Ureter (tissue), 1 donor: ENCODE results near the gene RSPO1. TPM values are rescaled to one million over a fixed set of nuclear protein-coding genes. Genes with fewer than 3 reads are reported as not detected.
A peak's percentile ranks its signal among the peaks of the same experiment; 100 is the strongest.
"Not testable (repeated sequence)": the region's sequence is repeated elsewhere in the genome, so short reads cannot be mapped to it uniquely, and the experiment has no call there.

Experiments used
- DNase-seq: peaks from one replicate; pipeline ENCODE4 v3.0.0-alpha.2; 2020; ENCODE audit warnings: low spot score
- total RNA-seq: library from RNA; stranded (reverse); gene quantifications from one replicate; pipeline ENCODE4 v1.2.4, GENCODE V29; 2023
- donor health status: DM: yes; HTN: yes; CAD: no.

RSPO1 gene
- total RNA-seq, 1 donor from 2014 or later: 1.3 TPM

DNA sequence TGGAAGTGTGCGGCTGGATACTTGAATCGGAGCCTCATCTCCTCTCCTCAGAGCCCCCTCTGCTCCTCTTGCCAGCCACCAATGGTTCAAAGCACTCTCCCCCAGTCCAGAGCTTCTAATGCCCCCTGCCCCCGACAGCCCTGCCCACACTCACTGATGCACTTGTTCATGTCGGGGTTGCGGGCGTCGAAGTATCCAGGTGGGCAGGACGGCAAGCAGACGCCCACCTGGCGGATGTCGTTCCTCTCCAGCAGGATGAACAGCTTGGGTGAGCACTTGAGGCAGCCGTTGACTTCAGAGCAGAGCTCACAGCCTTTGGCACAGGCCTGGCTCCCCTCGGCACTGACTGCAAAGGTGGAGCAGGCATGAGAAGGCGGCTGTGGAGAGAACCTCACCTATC lies 18.4 kb downstream of the RSPO1 start:
- no peak for DNase-seq

DNA sequence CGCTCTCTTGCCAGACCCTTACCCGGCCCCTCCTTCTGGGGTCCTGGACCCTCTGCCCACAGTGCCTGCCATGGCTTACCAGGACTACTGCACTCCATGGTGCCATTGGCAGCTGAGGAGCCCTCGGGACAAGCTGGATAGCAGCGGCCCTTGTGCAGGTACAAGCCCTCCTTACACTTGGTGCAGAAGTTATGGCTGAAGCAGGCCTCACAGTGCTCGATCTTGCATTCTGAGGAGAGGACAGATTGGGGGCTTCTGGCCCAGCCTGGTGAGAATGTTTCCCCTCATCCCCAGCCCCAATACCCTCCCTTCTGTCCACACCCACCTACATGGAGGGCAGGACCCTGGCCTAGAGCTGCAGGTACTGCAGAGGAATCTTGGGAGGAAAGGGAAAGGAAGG lies 20.6 kb downstream of the RSPO1 start:
- DNase-seq: no peak

DNA sequence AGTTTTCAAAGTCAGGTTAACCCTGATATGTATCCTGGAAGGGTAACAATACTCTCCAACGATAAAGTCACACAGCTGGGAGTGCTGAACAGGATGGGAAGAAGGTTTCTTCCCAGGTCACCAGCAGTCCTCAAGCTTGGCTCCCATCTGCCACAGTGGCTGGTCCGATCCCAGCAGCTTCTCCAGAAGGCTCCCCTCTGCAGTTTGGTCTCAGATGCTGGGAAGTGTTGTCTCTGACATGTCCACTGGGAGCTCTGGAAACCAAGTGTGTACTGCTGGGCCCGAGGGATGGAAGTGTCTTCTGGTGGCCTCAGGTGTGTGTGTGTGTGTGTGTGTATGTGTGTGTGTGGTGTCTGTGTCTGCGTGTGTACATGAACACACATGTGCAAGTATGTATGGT lies 22.5 kb downstream of the RSPO1 start:
- no peak for DNase-seq

DNA sequence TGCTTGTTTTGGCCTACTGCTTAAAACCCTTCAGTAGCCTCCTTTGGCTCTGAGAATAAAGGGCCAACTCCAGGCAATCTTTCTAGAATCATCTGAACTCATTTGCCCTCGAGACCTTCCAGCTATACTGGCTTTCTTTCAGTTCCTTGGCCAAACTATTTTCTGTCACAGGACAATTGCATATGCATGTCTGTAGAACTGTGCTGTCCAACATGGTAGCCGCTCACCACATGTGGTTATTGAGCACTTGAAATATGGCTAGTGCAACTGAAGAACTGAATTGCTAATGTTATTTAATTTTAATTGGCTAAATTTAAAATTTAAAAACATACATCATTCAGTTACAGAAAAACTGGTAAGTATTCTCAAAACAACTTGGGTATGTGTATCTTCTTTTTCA lies 24.7 kb downstream of the RSPO1 start:
- DNase-seq: no peak

DNA sequence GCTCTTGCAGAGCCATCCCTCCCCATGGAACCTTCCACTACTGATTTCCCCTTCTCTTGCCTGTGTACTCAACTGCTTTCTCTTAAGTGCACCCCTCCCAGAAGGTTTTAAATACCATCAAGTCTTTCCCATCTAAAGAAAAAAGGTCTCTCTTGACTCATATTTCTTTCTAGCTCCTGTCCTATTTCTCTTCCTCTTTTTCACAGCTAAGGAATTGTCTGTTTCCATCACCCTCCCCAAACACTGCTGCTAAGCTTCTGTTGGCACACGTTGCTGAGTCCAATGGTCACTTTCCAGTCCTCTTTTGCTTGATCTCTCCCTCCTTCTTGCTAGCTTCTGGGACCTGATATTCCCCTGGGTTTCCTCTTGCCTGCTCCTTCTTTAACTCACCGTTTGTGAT lies 25.7 kb downstream of the RSPO1 start:
- DNase-seq: no peak

DNA sequence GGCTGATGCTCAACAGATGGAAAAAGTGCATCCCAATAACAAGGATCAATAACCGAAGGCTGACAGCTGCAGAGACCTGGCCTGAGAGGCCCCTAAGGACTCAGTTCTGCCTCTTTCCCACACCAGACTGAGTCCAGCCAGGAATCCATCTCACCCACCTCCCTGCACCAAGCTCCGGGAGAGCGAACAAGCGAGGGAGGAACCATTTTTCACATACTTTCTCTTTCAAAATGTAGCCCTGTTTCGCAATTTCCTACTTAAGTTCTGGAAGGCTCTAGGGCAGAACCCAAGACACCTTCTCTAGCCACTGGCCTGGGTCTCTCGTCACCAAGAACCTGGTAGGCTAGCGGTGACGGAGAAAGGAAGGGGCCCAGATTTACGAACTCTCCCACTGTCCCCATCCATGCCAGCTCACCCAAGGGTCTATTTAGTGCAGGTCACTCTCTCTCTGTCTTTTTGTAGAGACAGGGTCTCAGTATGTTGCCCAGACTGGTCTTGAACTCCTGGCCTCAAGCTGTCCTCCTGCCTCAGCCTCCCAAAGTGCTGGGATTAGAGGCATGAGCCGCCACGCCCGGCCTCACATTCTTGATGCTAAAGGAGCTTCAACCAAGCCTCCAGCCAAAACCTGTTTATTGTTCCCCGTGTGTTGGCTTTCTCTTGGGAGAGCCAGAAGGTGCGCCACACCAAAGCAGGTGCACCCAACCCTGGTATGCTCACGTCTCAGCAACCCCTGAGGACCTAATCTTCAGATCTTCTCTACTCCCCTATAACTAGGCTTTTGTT lies 28.0 kb downstream of the RSPO1 start:
- no peak for DNase-seq

DNA sequence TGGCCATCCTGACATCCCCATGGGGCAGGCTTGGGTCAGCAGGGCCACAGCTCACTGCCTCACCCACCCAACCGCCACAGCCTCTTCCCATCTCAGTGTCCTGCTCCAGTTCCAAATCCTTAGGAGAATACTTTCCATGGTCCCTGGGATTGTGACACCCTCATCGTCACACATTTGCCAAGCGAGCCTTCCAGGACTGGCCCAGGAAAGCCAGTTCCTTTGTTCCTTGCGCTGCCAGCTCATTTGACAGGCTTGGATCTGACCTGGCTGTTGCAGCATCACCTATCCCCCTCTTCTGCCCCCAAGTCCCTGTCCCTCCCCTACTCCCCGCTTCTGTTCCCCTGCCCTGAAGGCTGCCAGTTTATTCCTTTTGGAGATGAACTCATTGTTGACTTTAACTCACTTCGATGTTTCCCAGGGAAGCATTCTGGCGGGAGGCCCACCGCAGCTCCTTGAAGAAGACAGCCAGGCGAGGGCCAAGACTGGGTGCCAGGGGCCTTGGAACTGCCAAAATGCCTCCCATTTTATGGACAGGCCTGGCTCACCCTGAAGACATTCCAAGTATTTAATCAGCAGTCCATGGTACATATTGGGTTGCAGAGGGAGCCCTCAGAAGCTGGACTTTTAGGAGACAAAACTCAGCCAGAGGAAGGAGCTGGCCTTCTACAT lies 28.8 kb downstream of the RSPO1 start:
- peak; percentile 56 for DNase-seq

DNA sequence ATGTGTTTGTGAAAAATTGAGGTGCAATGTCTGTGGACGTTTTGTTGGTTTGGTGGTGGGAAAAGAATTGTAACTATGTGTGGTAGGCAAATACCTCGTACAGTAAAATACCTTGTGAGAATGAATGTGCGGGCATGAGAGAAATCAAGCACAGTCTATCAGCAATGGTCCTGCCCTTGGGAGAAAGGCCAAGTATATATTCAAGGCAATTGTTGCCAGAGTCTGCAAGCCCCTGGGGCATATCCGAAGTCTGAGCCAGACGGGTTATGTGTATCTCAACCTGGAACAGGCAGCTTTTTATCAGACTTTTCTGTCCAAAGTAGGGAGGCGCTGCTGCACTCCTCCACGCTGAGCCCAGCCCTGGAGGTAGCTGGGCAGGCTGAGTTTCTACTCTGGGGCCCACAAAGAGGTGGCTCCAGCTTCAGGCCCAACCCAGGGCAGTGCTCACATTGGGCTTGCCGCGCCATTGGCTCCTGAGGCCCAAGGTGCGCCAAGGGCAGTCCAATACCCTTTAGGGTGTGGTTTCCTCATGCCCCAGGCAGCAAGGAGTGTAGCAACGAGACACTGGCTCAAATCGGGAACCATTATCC lies 29.5 kb downstream of the RSPO1 start:
- DNase-seq: no peak

DNA sequence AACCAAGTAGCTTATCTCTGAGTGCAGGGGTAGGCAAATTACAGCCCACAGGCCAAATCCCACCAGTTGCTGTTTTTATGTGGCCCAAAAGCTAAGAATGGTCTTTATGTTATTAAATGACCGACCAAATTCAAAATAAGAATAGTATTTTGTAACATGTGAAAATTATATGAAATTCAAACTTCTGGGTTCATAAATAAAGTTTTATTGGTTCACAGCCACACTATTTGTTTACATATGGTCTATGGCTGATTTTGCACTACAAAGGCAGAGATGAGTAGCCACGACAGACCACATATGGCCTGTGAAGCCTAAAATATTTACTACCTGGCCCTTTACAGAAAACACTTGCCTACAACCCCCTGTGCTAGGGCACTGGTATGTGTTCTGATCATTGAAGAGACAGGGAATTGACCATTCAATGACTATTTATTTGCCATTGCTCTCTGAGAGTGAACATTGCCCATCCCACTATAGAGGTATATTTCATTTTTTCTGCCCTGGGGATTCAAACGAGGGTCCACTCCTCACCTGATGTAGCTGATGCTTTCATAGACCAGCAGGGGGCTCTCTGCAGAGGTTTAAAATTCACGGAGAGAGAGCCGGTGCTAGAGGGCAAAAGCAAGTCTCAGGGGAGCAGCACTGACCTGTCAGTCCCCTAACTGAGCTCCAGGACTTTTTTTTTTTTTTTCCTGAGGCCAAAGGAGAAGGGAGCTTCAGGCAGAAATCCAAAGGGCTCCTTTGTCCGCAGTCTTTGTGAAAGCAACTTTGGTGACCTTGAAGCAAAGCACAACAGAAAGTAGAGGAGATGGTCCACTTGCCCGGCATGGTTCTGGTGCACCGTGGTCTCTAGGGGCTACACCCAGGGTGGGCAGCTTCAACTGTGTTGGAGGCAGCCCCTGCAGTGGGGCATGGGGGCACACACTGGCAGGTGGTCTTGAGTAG lies 31.7 kb downstream of the RSPO1 start:
- no peak for DNase-seq

DNA sequence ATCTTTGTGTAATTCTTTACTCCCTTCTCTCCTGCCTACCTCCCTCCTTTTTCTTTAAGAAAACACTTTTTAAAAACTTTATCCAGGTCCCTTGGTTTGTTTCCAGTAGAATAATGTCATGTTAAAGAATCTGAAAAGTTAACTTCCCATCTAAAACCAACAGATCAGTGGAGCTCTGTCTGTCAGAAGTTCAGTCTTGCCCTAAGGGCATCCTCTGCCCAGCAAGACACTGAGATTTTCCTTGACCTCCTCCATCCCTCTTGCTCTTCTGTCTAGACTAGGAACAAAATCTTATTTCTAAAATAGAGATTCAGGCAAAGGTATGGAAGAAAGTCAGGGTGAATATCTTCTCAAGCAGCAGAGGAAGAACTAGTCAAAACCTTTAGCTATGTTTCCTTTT lies 33.3 kb downstream of the RSPO1 start:
- DNase-seq: no peak

DNA sequence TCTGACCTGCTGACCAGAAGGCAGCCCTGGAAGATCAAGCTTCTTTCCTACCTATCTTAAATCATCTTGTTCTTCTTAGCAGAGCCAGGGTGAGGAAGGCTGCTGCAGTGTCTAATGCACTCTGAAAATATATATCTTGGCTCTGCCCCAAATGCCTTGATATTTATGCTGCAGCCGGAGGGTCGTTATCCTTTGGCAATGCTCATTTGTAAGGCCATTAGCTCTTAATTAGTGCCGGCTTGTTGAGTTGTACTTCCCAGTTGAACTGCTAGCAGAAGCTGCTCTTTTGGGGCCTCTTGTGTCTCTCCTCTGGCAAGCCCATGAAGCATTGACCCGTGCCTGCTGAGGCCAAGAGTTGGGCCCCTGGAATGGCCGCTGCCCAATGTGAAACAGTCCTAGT lies 34.8 kb downstream of the RSPO1 start:
- DNase-seq: no peak

DNA sequence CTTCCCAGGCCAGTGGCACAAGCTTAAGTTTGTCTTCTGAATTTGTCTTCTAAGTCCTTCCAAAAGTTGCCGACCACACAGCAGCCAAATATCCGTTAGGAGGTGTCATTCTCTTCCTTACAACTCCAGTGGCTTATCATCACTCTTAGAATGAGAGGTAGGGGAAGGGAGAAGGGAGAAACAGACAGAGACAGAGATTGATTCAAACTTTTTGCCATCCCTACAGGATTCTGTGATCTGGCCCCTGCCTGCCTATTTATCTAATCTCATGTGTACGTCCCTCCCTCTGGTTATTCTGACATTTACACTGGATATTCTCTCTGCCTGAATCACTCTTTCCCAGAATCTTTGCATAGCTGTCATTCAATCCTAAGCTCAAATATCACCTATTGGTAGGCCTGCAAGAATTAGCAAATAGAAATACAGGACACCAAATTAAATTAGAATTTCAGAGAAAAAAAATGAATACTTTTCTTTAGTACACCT lies 38.5 kb downstream of the RSPO1 start:
- DNase-seq: no peak

DNA sequence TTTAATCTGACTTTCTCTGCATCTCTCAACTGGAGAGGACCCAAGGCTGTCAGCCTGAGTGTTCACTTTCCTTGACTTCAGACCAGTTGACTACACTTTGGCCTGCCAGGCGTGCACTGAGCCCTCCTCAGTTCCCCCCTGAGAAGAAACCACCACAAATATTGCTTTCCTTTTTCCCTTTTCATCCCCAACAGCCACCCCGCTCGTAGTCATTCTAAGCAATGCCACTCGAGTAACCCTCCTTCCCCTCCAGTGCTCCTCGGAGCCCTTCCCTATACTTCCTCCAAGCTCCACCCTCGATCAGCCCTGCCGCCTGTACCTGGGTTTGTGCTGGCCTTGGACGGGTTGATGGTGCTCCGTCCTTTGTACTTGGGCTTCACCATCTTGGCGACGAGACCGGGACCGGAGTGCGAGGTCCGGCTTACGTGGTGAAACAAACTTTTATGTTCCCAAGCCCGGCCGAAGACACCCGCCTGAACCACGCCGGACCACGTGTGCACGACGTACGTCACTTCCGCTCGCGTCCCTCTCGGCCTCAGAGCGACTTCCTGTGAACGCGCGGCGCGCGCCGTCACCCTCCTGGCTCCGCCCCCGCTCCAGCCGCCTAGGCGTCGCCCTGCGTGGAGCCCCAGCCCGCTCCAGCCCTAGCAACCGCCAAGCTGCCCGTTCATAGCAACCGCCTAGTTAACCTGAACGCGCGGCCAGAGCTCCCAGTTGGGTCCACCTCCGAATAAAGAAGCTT lies 39.1 kb downstream of the RSPO1 start, which contains the start of gene GNL2:
TSS of gene GNL2 (minus strand) at position 498 of the 742 bp plus-strand sequence. CDS start at position 383, 115 bp downstream.
- peak; percentile 97 for DNase-seq

DNA sequence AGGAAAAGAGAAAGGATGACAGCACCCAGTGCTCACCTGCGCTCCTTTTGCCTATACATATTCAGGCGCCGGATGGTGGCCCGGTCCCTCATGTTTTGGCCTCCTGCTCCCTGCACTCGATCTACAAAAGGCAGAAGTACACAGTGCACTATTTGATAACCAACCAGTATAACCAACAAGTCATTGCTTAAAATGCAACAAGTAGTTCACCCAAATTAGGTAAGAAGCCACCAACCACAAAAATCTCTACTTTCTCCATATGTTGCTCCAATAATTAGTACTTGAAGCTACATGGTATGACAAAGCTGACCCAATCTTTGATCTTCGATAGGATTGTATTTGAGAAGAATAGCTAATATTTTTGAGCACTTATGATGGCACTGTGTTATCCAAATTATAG lies 41.0 kb downstream of the RSPO1 start:
- no peak for DNase-seq

DNA sequence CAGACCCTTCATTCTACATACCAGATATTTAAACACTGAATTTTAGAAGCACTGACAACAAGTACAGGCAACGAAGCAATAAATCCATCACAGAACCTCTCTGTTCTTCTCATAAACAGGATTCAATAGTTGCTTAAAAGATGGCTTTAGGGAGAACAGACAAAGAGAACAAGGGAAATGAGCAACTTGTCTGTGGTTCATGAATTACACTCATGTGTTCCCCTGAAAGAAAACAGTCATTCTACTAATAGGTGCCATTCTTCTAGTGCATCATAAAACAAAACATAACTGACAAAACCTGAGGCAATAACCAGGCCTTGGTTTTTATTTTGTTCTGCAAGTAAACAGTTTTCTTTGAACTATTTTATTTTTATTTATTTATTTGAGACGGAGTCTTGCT lies 45.8 kb downstream of the RSPO1 start:
- no peak for DNase-seq

DNA sequence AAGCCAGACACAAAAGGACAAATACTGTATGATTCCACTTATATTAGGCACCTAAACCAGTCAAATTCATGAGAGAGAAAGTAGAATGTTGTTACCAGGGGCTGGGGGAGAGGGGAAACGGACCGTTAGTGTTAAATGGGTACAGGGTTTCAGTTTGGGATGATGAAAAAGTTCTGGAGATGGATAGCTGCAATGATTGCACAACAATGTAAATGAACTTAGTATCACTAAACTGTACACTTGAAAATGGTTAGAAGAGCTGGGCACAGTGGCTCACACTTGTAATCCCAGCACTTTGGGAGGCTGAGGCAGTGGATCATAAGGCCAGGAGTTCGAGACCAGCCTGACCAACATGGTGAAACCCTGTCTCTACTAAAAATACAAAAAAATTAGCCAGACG lies 50.1 kb downstream of the RSPO1 start:
- not testable (repeated sequence) for DNase-seq

DNA sequence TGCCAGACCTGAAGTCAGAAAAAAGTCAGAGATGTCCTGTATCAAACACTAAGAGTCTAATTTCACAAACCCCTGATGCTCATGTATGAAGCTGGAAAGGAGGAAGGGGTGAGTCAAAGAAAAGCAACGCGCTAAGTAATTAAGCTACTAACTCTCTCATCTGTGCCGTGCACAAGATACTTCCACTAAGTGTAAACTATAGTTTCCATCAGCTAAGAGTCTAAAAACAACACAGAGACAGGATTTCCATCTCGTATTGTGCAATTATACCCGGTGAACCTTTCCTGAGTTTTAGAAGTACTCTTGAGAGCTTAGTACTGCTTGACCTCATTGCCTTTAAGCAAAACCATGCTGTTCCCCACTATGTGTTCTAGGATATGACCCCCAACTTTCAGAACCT lies 59.0 kb downstream of the RSPO1 start:
- no peak for DNase-seq

DNA sequence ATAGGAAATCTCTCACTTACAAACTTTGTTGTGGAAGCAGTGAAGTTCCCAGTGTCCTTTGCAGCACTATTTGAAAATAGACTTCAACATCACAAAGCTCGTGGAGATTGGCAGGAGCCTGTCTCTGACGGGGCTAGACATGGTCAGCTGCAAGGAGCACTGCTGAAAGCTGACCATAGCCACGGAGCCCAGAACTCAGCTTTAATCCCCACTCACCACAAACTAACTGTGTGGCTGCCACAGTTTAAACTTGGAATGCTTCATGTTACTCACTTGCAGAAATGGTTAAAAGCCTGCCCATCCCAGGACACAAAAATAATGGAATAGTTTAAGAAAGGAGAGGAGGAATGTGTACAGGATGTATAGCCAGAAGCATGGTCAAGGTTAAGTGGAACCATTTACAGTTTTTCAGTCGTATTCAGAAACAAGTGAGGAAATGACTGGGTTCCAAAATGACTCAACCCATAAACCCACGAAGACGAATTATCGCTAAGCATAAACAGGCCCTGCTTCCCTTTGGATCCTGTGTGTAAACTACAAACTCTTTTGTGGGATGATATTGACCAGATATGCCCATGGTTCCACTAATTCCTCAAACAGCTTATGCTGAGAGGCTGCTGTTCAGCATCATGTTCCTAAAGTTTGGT lies 59.7 kb downstream of the RSPO1 start:
- no peak for DNase-seq

DNA sequence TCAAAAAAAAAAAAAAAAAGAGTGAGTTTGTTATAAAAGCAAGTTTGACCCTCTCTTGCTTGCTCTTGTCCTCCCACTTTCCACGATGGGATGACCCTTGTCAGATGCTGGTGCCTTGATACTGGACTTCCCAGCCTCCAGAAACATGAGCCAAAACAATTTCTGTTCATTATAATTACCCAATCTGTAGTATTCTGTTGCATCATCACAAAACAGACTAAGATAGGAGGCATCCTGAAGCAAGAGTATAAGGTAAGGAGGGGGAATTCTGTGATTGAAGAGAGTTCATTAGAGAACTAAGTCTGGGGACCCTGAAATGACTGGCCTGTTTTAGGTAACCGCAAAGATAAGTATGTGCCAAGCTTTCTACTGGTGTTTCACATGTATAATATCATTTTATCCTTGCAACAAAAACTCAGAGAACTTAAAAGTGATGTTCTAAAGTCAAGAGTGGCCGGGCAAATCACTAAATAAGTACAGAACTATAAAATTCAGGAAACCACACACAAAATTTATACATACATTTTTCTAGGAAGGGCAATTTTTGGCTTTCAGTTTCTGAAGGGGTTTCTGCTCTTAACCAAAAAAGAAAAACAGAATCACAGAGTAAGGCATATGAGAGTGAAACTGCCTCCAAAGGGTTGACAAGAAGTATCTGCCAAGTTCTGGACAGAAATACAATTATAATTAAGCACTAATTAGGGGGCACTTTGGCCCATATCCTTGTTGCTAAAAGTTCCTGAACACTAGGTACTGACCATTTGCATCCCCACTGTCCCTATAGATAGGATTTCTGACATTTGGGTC lies 64.0 kb downstream of the RSPO1 start:
- no peak for DNase-seq

DNA sequence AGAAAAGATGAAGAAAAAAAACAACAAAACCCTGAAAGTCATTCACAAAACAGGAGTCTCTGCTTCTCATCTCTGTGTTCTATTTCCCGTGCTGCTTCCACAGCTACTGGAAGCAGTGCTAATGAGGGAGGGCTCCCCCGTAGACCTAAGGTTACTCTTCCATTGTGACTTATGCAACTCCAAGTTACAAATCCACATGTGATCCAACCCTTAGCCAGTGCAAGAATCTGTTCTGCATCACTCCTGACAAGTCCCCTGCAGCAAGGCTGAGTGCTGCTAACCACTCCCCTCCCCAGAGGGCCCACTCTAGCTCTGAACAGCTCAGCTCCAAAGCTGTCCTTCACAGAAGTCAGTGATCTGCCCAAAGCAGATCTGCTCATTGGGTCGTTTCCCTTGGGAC lies 67.7 kb downstream of the RSPO1 start:
- no peak for DNase-seq
